ENCODE data around the gene ANKRD13D.
A peak's percentile ranks its signal among the peaks of the same experiment; 100 is the strongest.

ANKRD13D gene

GRCh38 chr11:67289226-67289650 is at the start of gene ANKRD13D:
TSS of gene ANKRD13D (plus strand) at chr11:67289303. CDS start at chr11:67289461, 158 bp downstream.
- DNase-seq, result no peak

GRCh38 chr11:67239783-67240575 is 49.1 kb upstream of the ANKRD13D start:
- peak; percentile 98 for DNase-seq

GRCh38 chr11:67240576-67241389 is 48.3 kb upstream of the ANKRD13D start:
- peak; percentile 93 for DNase-seq

- DNase-seq, result no peak
These were observed 46.6 kb upstream of the ANKRD13D start for GRCh38 chr11:67242548-67242947.

GRCh38 chr11:67243051-67243450 is 46.1 kb upstream of the ANKRD13D start:
- no peak for DNase-seq

GRCh38 chr11:67245046-67245445 is 44.1 kb upstream of the ANKRD13D start:
- no peak for DNase-seq

- no peak for DNase-seq
These were observed 41.1 kb upstream of the ANKRD13D start for GRCh38 chr11:67247946-67248550.

GRCh38 chr11:67248653-67249052 is 40.5 kb upstream of the ANKRD13D start:
- DNase-seq, result no peak

GRCh38 chr11:67250059-67251043 is 38.8 kb upstream of the ANKRD13D start:
- no peak for DNase-seq

GRCh38 chr11:67251841-67252240 is 37.3 kb upstream of the ANKRD13D start:
- DNase-seq, result no peak

GRCh38 chr11:67252831-67253239 is 36.3 kb upstream of the ANKRD13D start:
- no peak for DNase-seq

- DNase-seq, result no peak
These were observed 35.1 kb upstream of the ANKRD13D start for GRCh38 chr11:67253872-67254624.

- no peak for DNase-seq
These were observed 34.3 kb upstream of the ANKRD13D start for GRCh38 chr11:67254798-67255197.

- DNase-seq, result no peak
These were observed 33.8 kb upstream of the ANKRD13D start for GRCh38 chr11:67255353-67255752.

- DNase-seq, result no peak
These were observed 33.2 kb upstream of the ANKRD13D start for GRCh38 chr11:67255864-67256263.

GRCh38 chr11:67256477-67257135 is 32.5 kb upstream of the ANKRD13D start:
- no peak for DNase-seq

GRCh38 chr11:67260406-67260805 is 28.7 kb upstream of the ANKRD13D start:
- DNase-seq, result peak; percentile 44

GRCh38 chr11:67260885-67261639 is 28.0 kb upstream of the ANKRD13D start:
- peak; percentile 77 for DNase-seq

- no peak for DNase-seq
These were observed 27.5 kb upstream of the ANKRD13D start for GRCh38 chr11:67261640-67261945.

GRCh38 chr11:67261946-67262681 is 27.0 kb upstream of the ANKRD13D start:
- peak; percentile 62 for DNase-seq
